PC-9 (cell line): ENCODE data around the gene PLAAT3. TPM values are rescaled to one million over a fixed set of nuclear protein-coding genes. Genes with fewer than 3 reads are reported as not detected.

ENCODE experiments used
- Bru-seq: library from RNA; stranded (reverse); fragments of 400-500 nt; gene quantifications from one replicate; lab custom pipeline; 2021; lab: Mats Ljungman, UMichigan
- BruChase-seq, 2 experiments: library from RNA; stranded (reverse); fragments of 400-500 nt; gene quantifications; one replicate each; lab custom pipeline; 2021; lab: Mats Ljungman, UMichigan
- BruUV-seq: library from RNA; stranded (reverse); fragments of 400-500 nt; replicated peaks from 2 replicates; lab custom pipeline; 2021; lab: Mats Ljungman, UMichigan
- CTCF ChIA-PET: fragments of 300-600 bp; sonication (Branson Sonifier 250); formaldehyde crosslinking; loops from one replicate; lab custom pipeline; 2022; ENCODE audit warnings: antibody characterized with exemption; lab: Charles Lee
- POLR2A ChIA-PET: fragments of 300-600 bp; sonication (Branson Sonifier 250); formaldehyde crosslinking; loops from one replicate; lab custom pipeline; 2022; ENCODE audit warnings: antibody characterized with exemption; ENCODE audit not compliant: unreplicated experiment; lab: Charles Lee
- DNase-seq, 2 experiments: peaks; one replicate each; pipeline versions ENCODE4 v3.0.0 to v3.0.0-alpha.2; 2015 to 2022; ENCODE audit warnings: mixed read lengths in 1 of 2
- H2AFZ ChIP-seq: fragments of 200-600 bp; sonication (generic); 2 replicates; pipeline ENCODE4 v1.8.1; 2017; ENCODE audit warnings: antibody characterized with exemption
- H3F3A ChIP-seq: fragments of 200-600 bp; sonication (generic); 2 replicates; pipeline ENCODE4 v1.8.1; 2017; ENCODE audit warnings: antibody characterized with exemption, mild to moderate bottlenecking, low read depth; ENCODE audit not compliant: insufficient read depth
- H3K27ac ChIP-seq: fragments of 200-600 bp; sonication (generic); 2 replicates; pipeline ENCODE4 v1.6.1; 2016; ENCODE audit warnings: mixed run types
- H3K27me3 ChIP-seq: fragments of 200-600 bp; sonication (generic); 2 replicates; pipeline ENCODE4 v1.6.1; 2016; ENCODE audit warnings: low read depth, mixed run types; ENCODE audit not compliant: insufficient read depth
- H3K36me3 ChIP-seq: fragments of 200-600 bp; sonication (generic); 2 replicates; pipeline ENCODE4 v1.6.1; 2016; ENCODE audit warnings: low read depth, mixed run types
- H3K4me1 ChIP-seq: fragments of 200-600 bp; sonication (generic); replicated peaks from 2 replicates; pipeline ENCODE4 v1.6.1; 2016; ENCODE audit warnings: mixed run types; ENCODE audit not compliant: insufficient read depth
- H3K4me2 ChIP-seq: fragments of 200-600 bp; sonication (generic); 2 replicates; pipeline ENCODE4 v1.6.1; 2017; ENCODE audit warnings: mixed run types
- H3K4me3 ChIP-seq: fragments of 200-600 bp; sonication (generic); 2 replicates; pipeline ENCODE4 v1.6.1; 2016; ENCODE audit warnings: mixed run types
- H3K79me2 ChIP-seq: fragments of 200-600 bp; sonication (generic); 2 replicates; pipeline ENCODE4 v1.6.1; 2017; ENCODE audit warnings: low read depth, mixed run types
- H3K9me2 ChIP-seq: fragments of 200-600 bp; sonication (generic); 2 replicates; pipeline ENCODE4 v1.8.1; 2017; ENCODE audit warnings: mild to moderate bottlenecking; ENCODE audit not compliant: insufficient read depth
- H3K9me3 ChIP-seq: fragments of 200-600 bp; sonication (generic); 2 replicates; pipeline ENCODE4 v1.8.1; 2016; ENCODE audit warnings: low read depth; ENCODE audit not compliant: insufficient read depth
- H4K20me1 ChIP-seq: fragments of 200-600 bp; sonication (generic); 2 replicates; pipeline ENCODE4 v1.8.1; 2017; ENCODE audit not compliant: insufficient read depth
- CTCF ChIP-seq: fragments of 200-600 bp; sonication (generic); conservative IDR thresholded peaks from 2 replicates; pipeline ENCODE4 v1.6.1; 2017; ENCODE audit warnings: mixed run types, antibody characterized with exemption, mild to moderate bottlenecking, moderate library complexity
- EZH2 ChIP-seq: fragments of 200-600 bp; sonication (generic); IDR thresholded peaks from 2 replicates; pipeline ENCODE4 v1.8.0; 2017; ENCODE audit warnings: antibody characterized with exemption, low read depth
- intact Hi-C: fragments of 100-400 bp; cut with micrococcal nuclease; formaldehyde crosslinking; loops from one replicate; pipeline ENCODE4 v1.10.0; 2022; ENCODE audit not compliant: unreplicated experiment
- long read RNA-seq: library from polyadenylated mRNA; stranded (forward); transcript quantifications from one replicate; pipeline ENCODE4 v2.0.0, GENCODE V29; 2022
- total RNA-seq: library from RNA; stranded (reverse); gene quantifications from 2 replicates; pipeline ENCODE4 v1.2.3, GENCODE V29; 2021

Gene PLAAT3
- total RNA-seq (240 and 266 TPM in 2 replicates), Bru-seq, nascent RNA (percentile 92 among the genes with signal in this experiment), BruChase-seq, experiment 1, labeled RNA remaining after a 2-hour chase (percentile 83 among the genes with signal in this experiment), BruChase-seq, experiment 2, labeled RNA remaining after a 6-hour chase (percentile 82 among the genes with signal in this experiment)
- long read RNA-seq, transcript PLA2G16-203 (5 exons, 1,099 nt) = minor isoform, 134 of 394 reads
- long read RNA-seq, transcript PLA2G16-201 (4 exons, 2,594 nt) = major isoform, 207 of 394 reads
- long read RNA-seq, transcript PLA2G16-202 (4 exons, 678 nt) = minor isoform, 5 of 394 reads
- long read RNA-seq, partial matches to known transcripts = 10 of 394 reads
- long read RNA-seq, other reads (novel, unspliced or antisense) = 38 of 394 reads

- no TSS peak for BruUV-seq
- intact Hi-C loops = no loop called here
- DNase-seq = peak; percentile 77 to 92
Measured at GRCh38 chr11:63614136-63614671, at the start of gene PLAAT3. Gene PLAAT3 (minus strand): TSS chr11:63614433. CDS start chr11:63614014, 419 bp downstream.

GRCh38 chr11:63663809-63664208 lies 49.6 kb upstream of the PLAAT3 start:
- peaks cover 92% of the 10 kb centered on the region for H3K79me2 ChIP-seq
- H2AFZ ChIP-seq = no peak overlapping the region
- H3K27ac ChIP-seq = peak overlapping the region; percentile 10; the same call in 1 of the 2 replicates
- BruUV-seq = no TSS peak
- H3K4me1 ChIP-seq = peaks cover 38% of the 10 kb centered on the region
- CTCF ChIA-PET = interaction anchor here (0.6 kb wide), 1 partner anchor 160 kb away, joined by 8 read pairs; no protein-coding TSS in a partner anchor
- intact Hi-C loops = no loop called here
- no peak overlapping the region for H3K4me3 ChIP-seq
- peak; percentile 40 to 67 for DNase-seq
- H3F3A ChIP-seq = peaks cover 40% of the 10 kb centered on the region
- POLR2A ChIA-PET = no interaction called here
- H3K27me3 ChIP-seq = no peaks in the 10 kb centered on the region
- peaks cover 3% of the 10 kb centered on the region; the same call in 1 of the 2 replicates for H3K36me3 ChIP-seq
- TF ChIP-seq CTCF = no peak
- TF ChIP-seq EZH2 = no peak
- no peaks in the 10 kb centered on the region for H3K9me3 ChIP-seq
- H3K4me2 ChIP-seq = peak overlapping the region; percentile 16
- H4K20me1 ChIP-seq = peaks cover 16% of the 10 kb centered on the region
- no peaks in the 10 kb centered on the region for H3K9me2 ChIP-seq

More at GRCh38 chr11:63614136-63614671, at the start of gene PLAAT3:
- H3K4me1 ChIP-seq = peaks cover 38% of the 10 kb centered on the region
- H3K27me3 ChIP-seq = no peaks in the 10 kb centered on the region
- peak within 1 kb of the TSS; percentile 84 for H2AFZ ChIP-seq
- H3K36me3 ChIP-seq = no peaks in the 10 kb centered on the region
- TF ChIP-seq CTCF (no peak), EZH2 (no peak)
- H4K20me1 ChIP-seq = no peaks in the 10 kb centered on the region
- peak within 1 kb of the TSS; percentile 74 for H3K4me3 ChIP-seq
- POLR2A ChIA-PET = interaction anchor here (0.5 to 0.8 kb wide), 7 partner anchors 9 to 1203 kb away, joined by 3 to 18 read pairs (median 4); no protein-coding TSS in a partner anchor
- peak within 1 kb of the TSS; percentile 41 for H3K27ac ChIP-seq
- H3K4me2 ChIP-seq = peak within 1 kb of the TSS; percentile 79
- CTCF ChIA-PET = no interaction called here
- H3F3A ChIP-seq = peaks cover 43% of the 10 kb centered on the region; the same call in 1 of the 2 replicates
- H3K79me2 ChIP-seq = peaks cover 39% of the 10 kb centered on the region
- H3K9me2 ChIP-seq = no peaks in the 10 kb centered on the region
- no peaks in the 10 kb centered on the region for H3K9me3 ChIP-seq

GRCh38 chr11:63660972-63661371 lies 46.7 kb upstream of the PLAAT3 start:
- Histone ChIP-seq H3K79me2 (peaks cover 66% of the 10 kb centered on the region), H3K4me1 (peaks cover 12% of the 10 kb centered on the region), H3K27me3 (no peaks in the 10 kb centered on the region), H3K27ac (no peak overlapping the region), H3F3A (peaks cover 18% of the 10 kb centered on the region; the same call in 1 of the 2 replicates), H3K9me2 (no peaks in the 10 kb centered on the region), H3K4me2 (no peak overlapping the region), H3K36me3 (peaks cover 3% of the 10 kb centered on the region; the same call in 1 of the 2 replicates), H2AFZ (no peak overlapping the region), H3K9me3 (no peaks in the 10 kb centered on the region), H3K4me3 (no peak overlapping the region), H4K20me1 (peaks cover 6% of the 10 kb centered on the region)
- ChIA-PET CTCF (interaction anchor here (0.5 to 0.9 kb wide), 4 partner anchors 10 to 205 kb away, joined by 3 to 5 read pairs (median 4); no protein-coding TSS in a partner anchor), POLR2A (no interaction called here)
- TF ChIP-seq CTCF = no peak
- TF ChIP-seq EZH2 = no peak
- intact Hi-C loops = no loop called here
- BruUV-seq = no TSS peak
- DNase-seq = peak in 1 of 2 experiments; percentile 15
